Gastrocnemius medialis (tissue), 4 donors: ENCODE data around the gene ADAM19. TPM values are rescaled to one million over a fixed set of nuclear protein-coding genes. Genes with fewer than 3 reads are reported as not detected.

Source experiments
- ATAC-seq, 2 donors: fragments of 150-250 bp; one replicate each; pipeline ENCODE4 v1.9.1; 2016
- DNase-seq, 2 donors: peaks; one replicate each; pipeline ENCODE4 v3.0.0-alpha.2; 2019
- H3K27ac ChIP-seq, 4 donors: fragments of 200-600 bp; sonication (generic); 1 replicate in 1 of 4; 2 replicates in 3 of 4; pipeline ENCODE4 v1.5.1; 2016 to 2018; ENCODE audit warnings: mild to moderate bottlenecking in 2 of 4, moderate library complexity in 1 of 4
- H3K27me3 ChIP-seq, 3 donors: fragments of 200-600 bp; sonication (generic) in 2 of 3; 1 replicate in 1 of 3; 2 replicates in 2 of 3; pipeline versions ENCODE4 v1.5.1 to v1.6.0; 2016 to 2019; ENCODE audit warnings: mild to moderate bottlenecking in 1 of 3, moderate library complexity in 1 of 3
- H3K36me3 ChIP-seq, 2 donors: fragments of 200-600 bp; sonication (generic) in 1 of 2; one replicate each; pipeline ENCODE4 v1.5.1; 2017 to 2018
- H3K4me1 ChIP-seq, 2 donors: fragments of 200-600 bp; sonication (generic) in 1 of 2; one replicate each; pipeline ENCODE4 v1.5.1; 2016 to 2017; ENCODE audit warnings: mild to moderate bottlenecking in 2 of 2
- H3K4me3 ChIP-seq, 4 donors: fragments of 200-600 bp; sonication (generic) in 3 of 4; 1 replicate in 1 of 4; 2 replicates in 3 of 4; pipeline ENCODE4 v1.5.1; 2016 to 2019; ENCODE audit warnings: mild to moderate bottlenecking in 2 of 4
- H3K9me3 ChIP-seq, 3 donors: fragments of 200-600 bp; sonication (generic) in 2 of 3; 1 replicate in 1 of 3; 2 replicates in 2 of 3; pipeline ENCODE4 v1.5.1; 2016 to 2019
- CTCF ChIP-seq, 5 experiments: fragments of 450-650 bp in 3 of 5; fragments of 200-600 bp in 2 of 5; sonication (generic) in 2 of 5; IDR thresholded peaks in 4 of 5; conservative IDR thresholded peaks in 1 of 5; 1 replicate in 4 of 5; 2 replicates in 1 of 5; pipeline ENCODE4 v1.5.1; 2016 to 2019; ENCODE audit warnings: antibody characterized with exemption in 5 of 5, mild to moderate bottlenecking in 3 of 5, moderate library complexity in 3 of 5
- POLR2A ChIP-seq, 2 donors: fragments of 450-650 bp; IDR thresholded peaks; one replicate each; pipeline ENCODE4 v1.6.1; 2017; ENCODE audit warnings: antibody characterized with exemption in 2 of 2, mild to moderate bottlenecking in 2 of 2, moderate library complexity in 2 of 2
- in situ Hi-C, 4 donors: fragments of 200-750 bp; cut with MboI; loops; one replicate each; pipeline versions ENCODE4 v1.15.0 to v1.8.0; 2017; ENCODE audit warnings: low sequenced_read_pairs in 4 of 4
- intact Hi-C: fragments of 100-400 bp; cut with DNase I; formaldehyde crosslinking; loops from one replicate; pipeline ENCODE4 v1.15.1; 2023; ENCODE audit warnings: low total_unique reads
- total RNA-seq, 4 donors: library from RNA; depleted of rRNA; stranded (reverse); fragments of >200 nt; gene quantifications; one replicate each; pipeline versions ENCODE4 v1.1.0 to v1.2.3, GENCODE V29; 2016

ADAM19 gene
- total RNA-seq, 4 donors from 2014 or later: 0.39 to 0.97 (median 0.76) TPM

GRCh38 chr5:157491471-157491995, 84.0 kb downstream of the ADAM19 start:
- no peak for DNase-seq
- no peaks in the 10 kb centered on the region for H3K9me3 ChIP-seq
- ATAC-seq: no peak
- no peaks in the 10 kb centered on the region for H3K27me3 ChIP-seq
- H3K36me3 ChIP-seq: peaks cover 0 to 20% of the 10 kb centered on the region in 2 donors
- no peak overlapping the region for H3K27ac ChIP-seq
- no peak overlapping the region for H3K4me3 ChIP-seq
- in situ Hi-C loops (no loop called here), intact Hi-C loops (no loop called here)
- TF ChIP-seq POLR2A (IDR thresholded peaks at IDR 0.05): no peak
- no peak for TF ChIP-seq CTCF (IDR thresholded peaks at IDR 0.05 in 4 of 5, conservative IDR thresholded peaks at IDR 0.05 in 1 of 5)
- no peaks in the 10 kb centered on the region for H3K4me1 ChIP-seq

GRCh38 chr5:157487358-157487757, 88.2 kb downstream of the ADAM19 start:
- Histone ChIP-seq H3K36me3 (peaks cover 0 to 27% of the 10 kb centered on the region in 2 donors), H3K4me3 (no peak overlapping the region), H3K4me1 (no peaks in the 10 kb centered on the region), H3K9me3 (no peaks in the 10 kb centered on the region), H3K27me3 (no peaks in the 10 kb centered on the region), H3K27ac (no peak overlapping the region)
- in situ Hi-C loops (no loop called here), intact Hi-C loops (no loop called here)
- TF ChIP-seq POLR2A (IDR thresholded peaks at IDR 0.05): no peak
- no peak for TF ChIP-seq CTCF (IDR thresholded peaks at IDR 0.05 in 4 of 5, conservative IDR thresholded peaks at IDR 0.05 in 1 of 5)
- ATAC-seq (no peak), DNase-seq (no peak)

- intact Hi-C loops: no loop called here
- no peaks in the 10 kb centered on the region for H3K9me3 ChIP-seq
- ATAC-seq (no peak), DNase-seq (no peak)
- H3K27ac ChIP-seq: no peak overlapping the region
- H3K4me1 ChIP-seq: no peaks in the 10 kb centered on the region
- no peaks in the 10 kb centered on the region for H3K27me3 ChIP-seq
- TF ChIP-seq POLR2A (IDR thresholded peaks at IDR 0.05) (no peak), CTCF (IDR thresholded peaks at IDR 0.05 in 4 of 5, conservative IDR thresholded peaks at IDR 0.05 in 1 of 5) (no peak)
- H3K4me3 ChIP-seq: no peak overlapping the region
- in situ Hi-C loops: no loop called here
- H3K36me3 ChIP-seq: peaks cover 0 to 27% of the 10 kb centered on the region in 2 donors
These were observed 88.7 kb downstream of the ADAM19 start for GRCh38 chr5:157486861-157487260.

- Histone ChIP-seq H3K27ac (no peak overlapping the region), H3K4me3 (no peak overlapping the region), H3K9me3 (no peaks in the 10 kb centered on the region), H3K27me3 (no peaks in the 10 kb centered on the region), H3K36me3 (peaks cover 0 to 22% of the 10 kb centered on the region in 2 donors), H3K4me1 (no peaks in the 10 kb centered on the region)
- in situ Hi-C loops: no loop called here
- no peak for ATAC-seq
- intact Hi-C loops: no loop called here
- no peak for TF ChIP-seq POLR2A (IDR thresholded peaks at IDR 0.05)
- no peak for TF ChIP-seq CTCF (IDR thresholded peaks at IDR 0.05 in 4 of 5, conservative IDR thresholded peaks at IDR 0.05 in 1 of 5)
- no peak for DNase-seq
These were observed 89.3 kb downstream of the ADAM19 start for GRCh38 chr5:157486221-157486681.

GRCh38 chr5:157485811-157486210, 89.8 kb downstream of the ADAM19 start:
- no peak overlapping the region for H3K27ac ChIP-seq
- H3K36me3 ChIP-seq: peaks cover 0 to 20% of the 10 kb centered on the region in 2 donors
- DNase-seq (no peak), ATAC-seq (no peak)
- H3K27me3 ChIP-seq: no peaks in the 10 kb centered on the region
- H3K4me1 ChIP-seq: no peaks in the 10 kb centered on the region
- no peaks in the 10 kb centered on the region for H3K9me3 ChIP-seq
- no peak for TF ChIP-seq POLR2A (IDR thresholded peaks at IDR 0.05)
- TF ChIP-seq CTCF (IDR thresholded peaks at IDR 0.05 in 4 of 5, conservative IDR thresholded peaks at IDR 0.05 in 1 of 5): no peak
- in situ Hi-C loops: no loop called here
- intact Hi-C loops: no loop called here
- H3K4me3 ChIP-seq: no peak overlapping the region
